VCaP (cell line): ENCODE results near the gene PTGIR.
A peak's percentile ranks its signal among the peaks of the same experiment; 100 is the strongest.

Source experiments
- H3K27ac ChIP-seq: fragments of 450-650 bp; 2 replicates; pipeline ENCODE4 v1.5.1; 2017
- CTCF ChIP-seq: fragments of 450-650 bp; conservative IDR thresholded peaks from 2 replicates; pipeline ENCODE4 v1.5.1; 2017; ENCODE audit warnings: mild to moderate bottlenecking, moderate library complexity

The PTGIR gene

DNA sequence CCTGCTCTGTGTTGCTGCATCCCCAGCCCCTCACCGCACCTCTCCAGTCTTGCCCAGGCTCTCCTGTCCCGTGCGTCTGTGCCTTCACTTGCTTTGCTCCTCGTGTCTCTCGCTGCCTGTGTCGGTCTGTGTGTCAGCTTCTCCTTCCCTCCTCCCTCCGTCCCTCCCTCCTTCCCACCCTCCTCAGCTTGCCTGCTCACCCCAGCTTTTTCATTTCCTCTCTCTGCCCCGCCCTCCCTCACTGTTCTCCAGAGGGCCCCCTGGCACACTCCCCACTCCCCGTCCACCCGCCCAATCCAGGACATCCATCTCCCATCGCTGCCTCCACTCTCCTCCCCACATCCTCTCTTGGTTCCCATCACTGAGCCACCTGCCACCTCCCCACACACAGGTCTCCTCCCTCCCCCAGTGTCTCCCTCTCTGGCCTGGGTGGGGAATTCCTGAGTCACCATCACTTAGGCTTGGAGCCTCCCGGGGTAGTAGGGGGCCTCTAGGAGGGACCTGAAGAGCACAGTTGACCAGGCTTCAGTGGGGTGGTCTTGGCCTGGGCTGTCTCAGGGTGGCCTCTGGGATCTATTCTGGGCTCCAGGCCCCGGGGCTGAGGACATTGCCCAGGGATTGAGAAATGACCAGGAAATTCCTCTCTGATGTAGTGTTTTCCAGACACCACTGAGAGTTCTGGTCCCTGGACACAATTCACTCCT lies at the start of gene PTGIR:
Gene PTGIR, minus strand, starts transcription at position 132 of the 704 bp plus-strand sequence. CDS start 864 bp downstream, outside the sequence.
- TF ChIP-seq CTCF: no peak
- no peak within 1 kb of the TSS for H3K27ac ChIP-seq

DNA sequence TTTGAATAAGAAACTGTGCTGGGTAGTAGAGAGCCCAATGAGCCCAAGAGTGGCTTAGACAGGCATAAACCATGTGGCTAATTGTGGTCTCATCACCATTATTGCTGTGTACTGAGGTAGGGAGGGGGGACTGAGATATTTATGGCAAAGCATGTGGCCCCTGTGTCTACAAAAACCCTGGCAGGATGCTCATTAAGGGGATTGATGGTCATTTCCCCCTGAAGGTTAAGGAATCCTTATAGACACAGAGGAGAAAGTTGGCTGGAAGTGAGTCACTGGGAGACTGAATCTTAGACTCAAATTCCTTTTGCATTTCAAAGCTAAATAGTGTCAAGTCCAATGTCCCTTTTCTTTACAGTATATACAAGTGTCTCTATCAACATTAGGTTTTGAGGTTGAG lies 45.9 kb upstream of the PTGIR start:
- no peak for TF ChIP-seq CTCF
- H3K27ac ChIP-seq: no peak overlapping the region

DNA sequence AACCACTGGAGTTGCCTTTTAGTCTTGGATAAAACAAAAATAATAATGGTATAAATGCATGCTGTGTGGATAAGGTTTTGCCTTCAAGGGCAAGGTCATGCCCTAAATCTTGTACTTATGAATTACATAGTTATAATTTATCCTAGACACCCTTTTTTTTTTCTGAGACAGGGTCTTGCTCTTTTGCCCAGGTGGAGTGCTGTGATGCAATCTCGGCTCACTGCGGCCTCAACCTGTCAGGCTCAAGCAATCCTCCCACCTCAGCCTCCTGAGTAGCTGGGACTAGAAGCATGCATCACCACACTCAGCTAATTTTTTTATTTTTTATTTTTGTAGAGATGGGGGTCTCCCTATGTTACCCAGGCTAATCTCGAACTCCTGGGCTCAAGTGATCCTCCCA lies 43.8 kb upstream of the PTGIR start:
- no peak for TF ChIP-seq CTCF
- H3K27ac ChIP-seq: no peak overlapping the region

DNA sequence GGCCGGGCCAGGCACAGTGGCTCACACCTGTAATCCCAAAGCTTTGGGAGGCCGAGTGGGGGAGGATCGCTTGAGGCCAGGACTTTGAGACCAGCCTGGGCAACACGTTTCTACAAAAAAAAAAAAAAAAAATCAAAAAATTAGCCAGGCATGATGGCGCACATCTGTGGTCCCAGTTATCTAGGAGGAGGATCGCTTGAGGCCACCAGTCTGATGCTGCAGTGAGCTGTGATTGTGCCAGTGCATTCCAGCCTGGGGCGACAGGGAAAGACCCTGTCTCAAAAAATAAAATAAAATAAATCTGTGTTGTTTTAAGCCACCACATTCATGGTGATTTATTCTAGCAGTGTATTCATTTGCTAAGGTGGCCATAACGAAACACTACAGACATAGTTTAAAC lies 40.2 kb upstream of the PTGIR start:
- no peak overlapping the region for H3K27ac ChIP-seq
- TF ChIP-seq CTCF: no peak

- no peak overlapping the region; the same call in 1 of the 2 replicates for H3K27ac ChIP-seq
- peak; percentile 99 for TF ChIP-seq CTCF
These were observed 37.1 kb upstream of the PTGIR start for GRCh38 chr19:46661735-46662592.

DNA sequence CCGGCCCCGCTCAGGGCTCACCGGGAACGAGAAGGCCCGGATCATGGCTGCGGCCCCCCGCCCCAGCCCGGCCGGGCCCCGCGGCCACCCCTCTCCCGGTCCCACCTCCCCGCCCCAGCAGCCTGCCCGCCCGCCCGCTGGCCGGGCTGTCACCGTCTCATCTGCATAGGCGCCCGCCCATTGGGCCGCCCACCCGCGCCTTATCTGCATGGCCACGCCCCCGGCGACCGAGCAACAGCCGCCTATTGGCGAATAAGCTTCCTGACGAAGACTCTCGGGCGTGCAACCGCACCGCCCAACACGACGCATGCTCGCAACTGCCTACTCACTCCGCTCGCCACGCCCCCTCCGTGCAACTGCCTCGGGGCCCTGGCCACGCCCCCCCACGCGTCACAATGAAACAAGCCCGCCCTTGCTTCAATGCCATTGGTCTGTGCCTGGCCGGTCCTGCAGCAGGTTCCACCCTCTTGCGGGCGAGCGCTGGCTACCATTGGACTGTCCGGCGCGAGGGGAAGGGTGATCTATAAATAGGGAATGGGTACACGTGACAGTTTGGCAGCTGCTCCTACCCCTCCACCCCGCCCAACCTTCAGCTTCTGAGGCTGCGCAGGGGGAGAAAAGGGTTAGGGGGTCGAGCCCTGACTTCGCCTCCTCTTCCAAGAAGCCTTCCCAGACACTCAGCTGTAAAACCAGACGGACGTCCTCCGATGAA lies 36.3 kb upstream of the PTGIR start, which contains the start of gene DACT3:
Gene DACT3, minus strand, starts transcription at position 163 of the 712 bp plus-strand sequence. Its CDS starts 118 bp downstream, at position 45.
- no peak within 1 kb of the TSS; the same call in 1 of the 2 replicates for H3K27ac ChIP-seq
- no peak for TF ChIP-seq CTCF
